Tibial artery (tissue), 4 donors: Measurements from ENCODE around the gene VOPP1.

Source experiments
- DNase-seq, 2 donors: peaks; one replicate each; pipeline ENCODE4 v3.0.0-alpha.2; 2019
- H3K27ac ChIP-seq, 2 donors: fragments of 200-600 bp; sonication (generic) in 1 of 2; 1 replicate in 1 of 2; 2 replicates in 1 of 2; pipeline ENCODE4 v1.5.1; 2018 to 2019; ENCODE audit warnings: mild to moderate bottlenecking in 1 of 2
- H3K27me3 ChIP-seq, 2 donors: fragments of 200-600 bp; sonication (generic) in 1 of 2; one replicate each; pipeline versions ENCODE4 v1.5.1 to v1.6.0; 2016 to 2019
- H3K36me3 ChIP-seq, 3 donors: fragments of 200-600 bp; sonication (generic) in 2 of 3; one replicate each; pipeline ENCODE4 v1.5.1; 2016 to 2019; ENCODE audit warnings: mild to moderate bottlenecking in 2 of 3
- H3K4me1 ChIP-seq, 4 donors: fragments of 200-600 bp; sonication (generic) in 2 of 4; 1 replicate in 3 of 4; 2 replicates in 1 of 4; pipeline ENCODE4 v1.5.1; 2016 to 2019
- H3K4me3 ChIP-seq, 2 donors: fragments of 200-600 bp; sonication (generic) in 1 of 2; 1 replicate in 1 of 2; 2 replicates in 1 of 2; pipeline ENCODE4 v1.5.1; 2018 to 2019; ENCODE audit warnings: mild to moderate bottlenecking in 2 of 2
- H3K9me3 ChIP-seq, 3 donors: fragments of 200-600 bp; sonication (generic) in 1 of 3; one replicate each; pipeline ENCODE4 v1.5.1; 2016 to 2019
- intact Hi-C: fragments of 100-400 bp; cut with DNase I; formaldehyde crosslinking; loops from one replicate; pipeline ENCODE4 v1.15.0; 2023; ENCODE audit warnings: low total_unique reads
- TF ChIP-seq, protein P1 (sequence below), 2 experiments: fragments of 200-600 bp in 1 of 2; fragments of 450-650 bp in 1 of 2; IDR thresholded peaks; one replicate each; pipeline ENCODE4 v1.5.1; 2017 to 2019; ENCODE audit warnings: antibody characterized with exemption in 2 of 2, mild to moderate bottlenecking in 1 of 2, moderate library complexity in 1 of 2

The VOPP1 gene

DNA sequence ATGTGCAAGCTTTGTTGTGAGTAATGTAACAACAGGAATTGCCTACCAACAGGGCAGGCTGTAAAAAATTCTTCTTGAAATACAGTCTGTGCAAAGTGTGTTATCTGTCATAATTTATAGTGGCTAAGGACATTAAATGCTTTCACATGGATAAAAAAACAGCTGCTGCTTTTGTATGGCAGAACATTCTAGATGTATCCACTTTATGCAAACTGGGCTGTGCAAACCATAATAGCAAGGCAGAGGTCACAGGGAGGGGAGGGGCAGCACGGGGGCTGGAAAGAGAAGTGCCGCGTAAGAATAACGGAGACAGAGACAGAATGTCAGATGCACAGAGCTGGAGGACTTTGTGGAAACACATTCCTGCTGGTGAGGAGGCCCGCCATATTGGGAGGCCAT is 86.1 kb downstream of the VOPP1 start:
- no peaks in the 10 kb centered on the region for H3K27me3 ChIP-seq
- no peaks in the 10 kb centered on the region for H3K4me1 ChIP-seq
- no peak for DNase-seq
- H3K27ac ChIP-seq, result no peak overlapping the region
- intact Hi-C loops, result no loop called here
- peaks cover 20 to 38% (median 29%) of the 10 kb centered on the region in 3 donors for H3K36me3 ChIP-seq
- TF ChIP-seq, protein P1, sequence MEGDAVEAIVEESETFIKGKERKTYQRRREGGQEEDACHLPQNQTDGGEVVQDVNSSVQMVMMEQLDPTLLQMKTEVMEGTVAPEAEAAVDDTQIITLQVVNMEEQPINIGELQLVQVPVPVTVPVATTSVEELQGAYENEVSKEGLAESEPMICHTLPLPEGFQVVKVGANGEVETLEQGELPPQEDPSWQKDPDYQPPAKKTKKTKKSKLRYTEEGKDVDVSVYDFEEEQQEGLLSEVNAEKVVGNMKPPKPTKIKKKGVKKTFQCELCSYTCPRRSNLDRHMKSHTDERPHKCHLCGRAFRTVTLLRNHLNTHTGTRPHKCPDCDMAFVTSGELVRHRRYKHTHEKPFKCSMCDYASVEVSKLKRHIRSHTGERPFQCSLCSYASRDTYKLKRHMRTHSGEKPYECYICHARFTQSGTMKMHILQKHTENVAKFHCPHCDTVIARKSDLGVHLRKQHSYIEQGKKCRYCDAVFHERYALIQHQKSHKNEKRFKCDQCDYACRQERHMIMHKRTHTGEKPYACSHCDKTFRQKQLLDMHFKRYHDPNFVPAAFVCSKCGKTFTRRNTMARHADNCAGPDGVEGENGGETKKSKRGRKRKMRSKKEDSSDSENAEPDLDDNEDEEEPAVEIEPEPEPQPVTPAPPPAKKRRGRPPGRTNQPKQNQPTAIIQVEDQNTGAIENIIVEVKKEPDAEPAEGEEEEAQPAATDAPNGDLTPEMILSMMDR (IDR thresholded peaks at IDR 0.05), result no peak
- H3K9me3 ChIP-seq, result no peaks in the 10 kb centered on the region
- H3K4me3 ChIP-seq, result no peak overlapping the region

DNA sequence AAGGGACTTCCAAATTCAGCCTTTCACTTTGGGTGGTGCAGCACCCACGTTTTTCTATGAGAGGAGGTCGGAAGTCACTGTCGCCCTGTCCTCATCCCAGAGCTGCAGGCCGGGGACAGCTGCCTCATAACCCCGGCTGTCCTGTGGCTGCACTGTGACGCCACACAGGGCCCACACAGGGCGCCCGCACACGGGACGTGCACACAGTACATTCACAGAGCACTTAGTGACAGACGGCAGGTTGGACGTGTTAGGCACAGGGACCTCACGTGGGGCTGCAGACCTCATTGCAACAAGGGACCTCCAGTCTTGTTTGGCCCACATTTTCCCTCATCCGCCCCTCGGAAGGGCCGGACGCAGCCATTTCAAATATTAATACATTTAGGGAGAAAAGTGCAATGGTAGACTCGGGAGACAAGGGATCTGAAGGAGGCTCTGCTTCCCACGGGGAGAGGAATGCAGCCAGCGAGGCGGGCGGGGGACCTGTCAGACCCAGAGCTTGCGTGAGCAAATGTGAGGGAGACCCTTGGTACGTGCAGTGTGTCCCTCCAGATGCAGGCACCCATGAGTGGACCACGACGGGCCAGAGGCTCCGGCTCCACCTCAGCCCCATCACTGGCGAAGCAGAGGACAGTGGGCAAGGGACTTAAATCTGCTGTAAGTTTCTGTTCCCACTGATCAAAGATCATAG is 86.7 kb downstream of the VOPP1 start:
- H3K27ac ChIP-seq, result no peak overlapping the region
- no peaks in the 10 kb centered on the region for H3K9me3 ChIP-seq
- DNase-seq, result no peak
- H3K4me1 ChIP-seq, result no peaks in the 10 kb centered on the region
- intact Hi-C loops, result no loop called here
- H3K27me3 ChIP-seq, result no peaks in the 10 kb centered on the region
- TF ChIP-seq, protein P1 (IDR thresholded peaks at IDR 0.05), result no peak
- H3K4me3 ChIP-seq, result no peak overlapping the region
- peaks cover 20 to 35% (median 23%) of the 10 kb centered on the region in 3 donors for H3K36me3 ChIP-seq

DNA sequence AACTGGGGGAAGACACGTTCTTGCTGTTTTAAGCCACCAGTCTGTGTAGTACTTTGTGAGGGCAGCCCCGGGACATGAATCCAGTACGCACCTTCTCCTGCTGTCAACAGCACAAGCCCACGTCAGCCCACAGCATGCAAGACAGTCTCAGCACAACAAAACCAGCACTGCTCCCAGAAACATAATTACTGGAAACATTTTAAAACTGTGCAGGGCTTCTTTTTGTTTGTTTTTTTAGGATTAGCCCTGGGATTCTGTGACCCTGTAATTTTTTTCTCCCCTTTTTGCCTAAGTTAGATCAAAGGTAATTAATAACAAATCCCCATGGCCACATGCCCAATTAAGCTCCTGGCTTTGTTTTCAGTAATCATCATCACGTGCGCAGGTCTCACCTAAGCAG is 87.5 kb downstream of the VOPP1 start:
- Histone ChIP-seq H3K9me3 (no peaks in the 10 kb centered on the region), H3K27ac (no peak overlapping the region), H3K36me3 (peaks cover 15 to 27% (median 17%) of the 10 kb centered on the region in 3 donors), H3K4me3 (no peak overlapping the region), H3K4me1 (no peaks in the 10 kb centered on the region), H3K27me3 (no peaks in the 10 kb centered on the region)
- TF ChIP-seq, protein P1 (IDR thresholded peaks at IDR 0.05), result no peak
- no peak for DNase-seq
- intact Hi-C loops, result no loop called here

DNA sequence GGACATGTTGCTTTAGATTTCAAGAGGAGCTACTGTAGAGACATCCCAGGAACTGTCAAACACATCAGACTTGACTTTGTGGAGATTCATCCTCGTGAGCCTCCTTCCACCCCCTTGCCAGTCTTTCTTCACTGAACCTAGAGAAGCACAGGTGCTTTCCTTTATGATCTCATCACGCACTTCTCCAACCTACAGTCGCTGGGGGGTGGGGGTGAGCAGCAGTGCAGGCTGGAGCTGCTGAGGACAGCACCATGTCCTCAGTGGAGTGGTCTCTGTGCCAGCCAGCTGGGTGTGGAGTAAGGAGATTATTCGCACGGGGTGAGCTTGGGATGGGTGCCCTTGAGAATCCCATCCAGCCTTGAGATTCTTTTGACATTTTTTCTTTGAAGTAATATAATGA is 88.1 kb downstream of the VOPP1 start:
- intact Hi-C loops, result no loop called here
- no peaks in the 10 kb centered on the region for H3K27me3 ChIP-seq
- TF ChIP-seq, protein P1 (IDR thresholded peaks at IDR 0.05), result no peak
- H3K9me3 ChIP-seq, result no peaks in the 10 kb centered on the region
- H3K4me3 ChIP-seq, result no peak overlapping the region
- H3K36me3 ChIP-seq, result peaks cover 9 to 21% (median 11%) of the 10 kb centered on the region in 3 donors
- no peak for DNase-seq
- no peaks in the 10 kb centered on the region for H3K4me1 ChIP-seq
- H3K27ac ChIP-seq, result no peak overlapping the region

DNA sequence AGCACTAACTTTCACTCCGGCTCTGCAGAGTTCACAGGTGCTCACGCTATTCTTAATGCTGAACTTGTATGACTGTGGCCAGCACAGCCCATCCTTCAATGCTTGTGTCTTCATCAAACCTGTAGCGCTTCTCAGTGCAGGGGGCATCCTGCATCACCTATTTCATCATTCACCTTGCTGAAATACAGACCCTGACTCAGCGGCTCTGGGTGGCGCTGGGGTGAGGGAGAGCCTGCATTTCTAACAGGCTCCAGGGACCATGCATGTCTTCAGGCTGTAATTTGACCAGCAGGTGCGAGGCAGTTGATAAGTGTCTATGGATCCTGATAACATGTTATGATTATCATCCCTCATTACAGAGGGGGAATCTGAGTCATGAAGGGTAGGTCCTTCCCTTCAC is 89.3 kb downstream of the VOPP1 start:
- no peak for DNase-seq
- Histone ChIP-seq H3K27me3 (no peaks in the 10 kb centered on the region), H3K4me1 (no peaks in the 10 kb centered on the region), H3K9me3 (no peaks in the 10 kb centered on the region), H3K4me3 (no peak overlapping the region), H3K36me3 (peaks cover 0 to 11% (median 5%) of the 10 kb centered on the region in 3 donors), H3K27ac (no peak overlapping the region)
- intact Hi-C loops, result no loop called here
- TF ChIP-seq, protein P1 (IDR thresholded peaks at IDR 0.05), result no peak
